ENCODE results near the gene ADGRF4.

DNA sequence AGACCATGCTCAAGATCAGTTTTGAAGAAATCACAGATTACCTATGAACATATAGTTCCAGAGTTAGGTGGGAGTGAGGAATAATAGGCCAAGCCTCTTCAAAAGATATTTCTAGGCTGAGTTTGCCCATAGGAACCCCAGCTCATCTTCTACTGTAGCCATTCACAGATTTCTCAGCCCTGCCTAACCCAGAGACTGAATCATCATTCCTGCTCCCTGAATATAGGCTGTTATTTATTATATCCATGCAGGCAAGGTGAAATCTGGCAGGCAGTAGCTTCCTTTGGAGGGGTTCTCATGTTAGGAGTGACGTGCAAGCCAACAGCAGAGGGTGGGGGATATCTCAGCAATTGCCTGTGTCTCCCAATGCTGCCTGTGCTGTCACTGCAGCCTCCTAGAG, 25.6 kb upstream of the ADGRF4 start:
- TF ChIP-seq, protein P1, sequence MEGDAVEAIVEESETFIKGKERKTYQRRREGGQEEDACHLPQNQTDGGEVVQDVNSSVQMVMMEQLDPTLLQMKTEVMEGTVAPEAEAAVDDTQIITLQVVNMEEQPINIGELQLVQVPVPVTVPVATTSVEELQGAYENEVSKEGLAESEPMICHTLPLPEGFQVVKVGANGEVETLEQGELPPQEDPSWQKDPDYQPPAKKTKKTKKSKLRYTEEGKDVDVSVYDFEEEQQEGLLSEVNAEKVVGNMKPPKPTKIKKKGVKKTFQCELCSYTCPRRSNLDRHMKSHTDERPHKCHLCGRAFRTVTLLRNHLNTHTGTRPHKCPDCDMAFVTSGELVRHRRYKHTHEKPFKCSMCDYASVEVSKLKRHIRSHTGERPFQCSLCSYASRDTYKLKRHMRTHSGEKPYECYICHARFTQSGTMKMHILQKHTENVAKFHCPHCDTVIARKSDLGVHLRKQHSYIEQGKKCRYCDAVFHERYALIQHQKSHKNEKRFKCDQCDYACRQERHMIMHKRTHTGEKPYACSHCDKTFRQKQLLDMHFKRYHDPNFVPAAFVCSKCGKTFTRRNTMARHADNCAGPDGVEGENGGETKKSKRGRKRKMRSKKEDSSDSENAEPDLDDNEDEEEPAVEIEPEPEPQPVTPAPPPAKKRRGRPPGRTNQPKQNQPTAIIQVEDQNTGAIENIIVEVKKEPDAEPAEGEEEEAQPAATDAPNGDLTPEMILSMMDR (IDR thresholded peaks at IDR 0.05; ENCODE audit: low read length), result no peak
- TF ChIP-seq EZH2 (optimal IDR thresholded peaks at IDR 0.05; ENCODE audit: low read depth, low read length), result no peak
